SU-DHL-6 (cell line): Measurements from ENCODE around the gene SERPINB6.

Source experiments
- EZH2phosphoT487 ChIP-seq: fragments of 200-600 bp; sonication (generic), shearing (Covaris generic); conservative IDR thresholded peaks from 2 replicates; pipeline ENCODE4 v1.6.1; 2018; ENCODE audit warnings: mild to moderate bottlenecking, antibody characterized with exemption, low read length, moderate library complexity, mixed read lengths
- TF ChIP-seq, protein P1 (sequence below): fragments of 200-600 bp; sonication (generic); IDR thresholded peaks from one replicate; pipeline ENCODE4 v1.5.1; 2017; ENCODE audit warnings: antibody characterized with exemption, mild to moderate bottlenecking, low read length, moderate library complexity; ENCODE audit not compliant: insufficient read depth, poor library complexity, severe bottlenecking

DNA sequence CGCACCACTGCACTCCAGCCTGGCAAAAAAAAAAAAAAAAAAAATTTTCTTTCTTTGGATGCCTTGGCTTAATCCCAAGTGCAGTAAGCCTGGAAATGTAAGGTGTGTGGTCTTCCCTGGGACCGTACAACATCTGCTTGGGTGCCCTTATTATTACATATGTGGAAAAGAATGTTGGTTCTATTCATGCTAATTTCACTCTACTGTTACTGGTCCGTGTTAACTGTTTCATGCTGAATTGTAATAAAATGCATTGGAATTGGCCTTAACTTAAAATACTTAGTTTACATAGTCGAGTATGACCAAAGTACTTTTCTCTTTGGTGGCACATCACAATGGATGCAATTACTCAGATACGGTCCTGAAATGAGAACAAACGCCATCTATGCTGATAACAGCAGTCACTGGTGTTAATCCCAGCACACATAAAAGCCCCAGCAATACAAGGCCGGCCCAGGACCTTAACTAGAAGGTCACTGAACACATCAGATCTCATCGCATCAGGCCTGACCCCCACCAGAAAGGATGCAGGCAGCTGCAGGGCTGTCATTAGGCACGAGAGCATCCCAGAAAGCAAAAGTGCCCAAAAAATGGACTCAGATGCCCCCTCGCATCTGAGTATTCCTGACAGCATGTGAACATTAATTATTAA, 1.2 kb downstream of the SERPINB6 start:
- TF ChIP-seq, protein P1, sequence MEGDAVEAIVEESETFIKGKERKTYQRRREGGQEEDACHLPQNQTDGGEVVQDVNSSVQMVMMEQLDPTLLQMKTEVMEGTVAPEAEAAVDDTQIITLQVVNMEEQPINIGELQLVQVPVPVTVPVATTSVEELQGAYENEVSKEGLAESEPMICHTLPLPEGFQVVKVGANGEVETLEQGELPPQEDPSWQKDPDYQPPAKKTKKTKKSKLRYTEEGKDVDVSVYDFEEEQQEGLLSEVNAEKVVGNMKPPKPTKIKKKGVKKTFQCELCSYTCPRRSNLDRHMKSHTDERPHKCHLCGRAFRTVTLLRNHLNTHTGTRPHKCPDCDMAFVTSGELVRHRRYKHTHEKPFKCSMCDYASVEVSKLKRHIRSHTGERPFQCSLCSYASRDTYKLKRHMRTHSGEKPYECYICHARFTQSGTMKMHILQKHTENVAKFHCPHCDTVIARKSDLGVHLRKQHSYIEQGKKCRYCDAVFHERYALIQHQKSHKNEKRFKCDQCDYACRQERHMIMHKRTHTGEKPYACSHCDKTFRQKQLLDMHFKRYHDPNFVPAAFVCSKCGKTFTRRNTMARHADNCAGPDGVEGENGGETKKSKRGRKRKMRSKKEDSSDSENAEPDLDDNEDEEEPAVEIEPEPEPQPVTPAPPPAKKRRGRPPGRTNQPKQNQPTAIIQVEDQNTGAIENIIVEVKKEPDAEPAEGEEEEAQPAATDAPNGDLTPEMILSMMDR, result no peak
- no peak for TF ChIP-seq EZH2phosphoT487
